HG03342 (cell line): ENCODE data around the gene ZNF385B.

Experiments
- ATAC-seq: cut with Tn5 transposase; IDR thresholded peaks from one replicate; pipeline ENCODE4 v1.9.1; 2021; ENCODE audit warnings: mild to moderate bottlenecking, moderate library complexity; ENCODE audit not compliant: unreplicated experiment

The ZNF385B gene

DNA sequence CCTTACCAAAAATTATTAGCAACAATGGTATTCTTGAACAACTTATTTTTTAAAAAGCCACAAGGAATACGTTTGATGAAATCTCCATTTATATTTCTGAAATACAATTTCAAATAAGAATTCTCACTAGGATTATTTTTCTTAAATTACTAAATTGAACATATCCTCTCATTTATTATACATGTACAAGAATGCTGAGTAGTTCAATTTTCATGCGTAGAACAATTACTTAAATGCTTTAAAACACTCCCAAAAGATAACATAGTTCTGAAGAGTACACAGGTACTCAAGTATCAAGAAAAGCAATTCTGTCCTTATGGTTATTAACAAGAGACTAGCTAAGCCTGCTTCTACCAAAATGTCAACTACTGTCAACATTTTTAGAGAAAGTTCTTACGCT, 268.1 kb downstream of the ZNF385B start:
- no peak for ATAC-seq

DNA sequence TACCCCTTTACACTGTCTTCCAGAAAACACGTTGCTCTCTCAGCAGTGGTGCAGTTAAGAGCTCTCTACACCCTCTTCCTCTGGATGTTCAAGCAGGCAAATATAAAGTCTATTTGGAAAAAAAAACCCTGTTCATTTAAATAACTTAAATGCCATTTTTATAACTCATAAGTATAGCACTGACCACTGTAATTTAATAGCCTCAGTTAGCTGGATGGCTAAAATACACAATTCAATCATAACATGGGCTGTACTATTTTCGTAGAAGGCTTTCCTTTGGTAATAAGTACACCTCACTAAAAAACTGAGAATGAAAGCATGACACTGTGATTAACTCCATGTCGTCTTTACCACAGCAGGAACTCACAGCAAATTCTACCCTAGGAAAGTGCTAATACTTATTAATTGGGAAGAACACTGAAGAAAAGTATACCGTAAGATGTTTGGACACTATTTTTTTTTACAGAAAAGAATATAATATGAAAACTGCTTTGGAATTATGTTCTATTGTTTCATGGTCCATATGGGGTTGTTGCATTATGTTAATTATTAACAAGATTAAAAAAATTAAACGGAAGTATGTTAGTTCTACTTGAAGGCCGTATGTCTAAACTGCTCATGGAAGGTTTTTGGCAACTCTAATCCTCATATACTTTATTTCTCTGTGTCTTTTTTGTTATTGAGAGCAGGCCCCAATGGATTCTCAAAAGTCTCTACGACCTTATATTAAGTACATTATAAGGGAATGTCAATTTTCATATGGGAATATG, 269.1 kb downstream of the ZNF385B start:
- ATAC-seq = no peak

DNA sequence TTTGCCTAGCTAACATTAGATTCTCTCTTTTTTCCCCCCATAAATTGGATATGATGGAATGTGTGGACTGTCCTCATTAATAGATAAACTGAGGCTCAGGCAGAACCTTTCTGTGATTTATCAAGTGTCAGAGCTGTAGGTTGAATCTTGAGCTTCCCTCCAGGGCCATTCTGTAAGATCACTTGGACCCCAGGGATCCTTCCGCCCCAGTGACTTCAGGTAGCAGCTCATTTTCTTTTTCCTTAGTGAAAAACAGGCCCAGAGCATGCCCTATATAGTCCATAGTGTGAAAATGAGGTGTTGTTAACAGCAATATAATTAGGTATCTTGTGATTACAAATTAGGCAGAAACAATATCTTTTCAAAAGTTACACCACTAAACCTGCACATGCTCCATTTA, 269.7 kb downstream of the ZNF385B start:
- no peak for ATAC-seq

DNA sequence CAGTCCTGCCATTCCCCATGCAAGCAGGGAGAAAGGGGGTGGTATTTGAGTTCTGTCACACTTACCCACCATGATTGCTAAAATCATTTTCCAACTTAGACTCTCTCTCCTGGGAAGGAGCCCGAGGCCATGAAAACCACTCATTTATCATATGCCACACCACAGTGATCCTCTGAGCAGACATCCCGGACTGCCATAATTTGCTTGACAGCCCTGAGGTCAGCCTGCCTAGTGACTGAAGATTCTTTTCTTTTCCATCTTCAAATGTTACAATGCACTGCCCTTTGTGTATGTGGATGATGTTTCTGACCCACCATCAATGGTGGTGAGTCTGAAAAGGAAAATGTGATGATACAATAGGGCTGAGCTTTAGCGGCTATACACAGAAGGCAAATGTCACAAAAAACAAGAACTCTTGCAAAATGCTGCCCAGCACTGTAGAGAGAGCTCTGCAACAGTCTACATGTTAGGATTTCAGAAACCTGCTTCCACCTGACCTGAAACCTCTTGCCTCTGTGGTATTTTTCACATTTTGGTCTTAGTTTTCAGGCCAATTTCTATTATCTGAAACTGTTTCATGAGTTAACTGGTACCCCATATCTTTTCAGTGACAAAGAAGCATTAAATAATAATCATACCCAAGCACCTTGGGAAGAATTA, 272.8 kb downstream of the ZNF385B start:
- ATAC-seq = no peak

- no peak for ATAC-seq
These were observed 276.7 kb downstream of the ZNF385B start for GRCh38 chr2:179584760-179585159.

DNA sequence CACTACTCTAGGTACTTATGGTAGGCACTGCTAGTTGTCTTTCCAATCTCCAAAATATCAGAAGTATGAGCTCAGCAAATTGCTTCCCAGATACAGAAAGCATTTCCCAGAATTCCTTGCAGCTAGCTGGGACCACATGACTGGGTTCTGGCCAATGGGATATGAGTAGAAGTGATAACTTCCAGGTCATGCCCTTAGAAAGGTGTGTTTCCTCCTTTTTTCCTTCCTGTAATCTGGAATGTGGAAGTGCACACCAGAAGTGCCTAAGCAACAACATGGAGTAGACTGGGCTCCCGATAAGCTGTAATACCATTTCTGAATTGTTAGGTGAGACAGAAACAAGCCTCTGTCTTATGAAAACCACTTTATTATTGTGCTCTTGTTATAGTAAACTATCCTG, 279.8 kb downstream of the ZNF385B start:
- ATAC-seq = no peak

DNA sequence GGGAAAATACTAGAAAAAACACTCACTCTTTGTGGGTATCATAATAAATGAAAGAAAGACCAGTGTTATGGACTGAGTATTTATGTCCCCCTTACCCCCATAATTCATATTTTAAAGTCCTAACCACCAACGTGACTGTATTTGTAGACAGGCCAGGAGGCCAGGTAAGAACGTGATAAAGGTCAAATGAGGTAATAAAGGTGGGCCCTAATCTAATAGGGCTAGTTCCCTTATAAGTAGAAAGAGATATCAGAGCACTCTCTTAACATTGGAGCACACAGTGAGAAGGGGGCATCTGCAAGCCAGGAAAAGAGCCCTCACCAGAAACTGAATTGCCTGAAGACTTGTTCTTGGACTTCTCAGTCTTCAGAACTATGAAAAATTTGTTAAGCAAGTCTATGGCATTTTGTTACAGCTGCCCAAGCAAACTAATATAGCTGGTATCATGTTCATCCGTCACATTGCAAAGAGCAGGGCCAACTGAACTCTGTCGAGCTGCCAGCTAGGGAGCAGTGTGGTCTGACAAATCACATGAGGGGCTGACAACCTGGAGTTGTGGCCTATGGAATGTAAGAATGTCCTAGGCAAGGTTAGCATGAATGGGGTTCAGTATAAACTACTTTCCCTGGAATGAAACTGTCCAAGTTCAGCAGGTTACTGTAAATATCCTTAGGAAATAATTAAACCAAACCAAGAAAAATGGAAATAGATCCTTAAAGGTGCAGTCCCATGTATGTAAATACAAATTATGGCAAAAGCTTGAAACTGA, 280.9 kb downstream of the ZNF385B start:
- no peak for ATAC-seq

DNA sequence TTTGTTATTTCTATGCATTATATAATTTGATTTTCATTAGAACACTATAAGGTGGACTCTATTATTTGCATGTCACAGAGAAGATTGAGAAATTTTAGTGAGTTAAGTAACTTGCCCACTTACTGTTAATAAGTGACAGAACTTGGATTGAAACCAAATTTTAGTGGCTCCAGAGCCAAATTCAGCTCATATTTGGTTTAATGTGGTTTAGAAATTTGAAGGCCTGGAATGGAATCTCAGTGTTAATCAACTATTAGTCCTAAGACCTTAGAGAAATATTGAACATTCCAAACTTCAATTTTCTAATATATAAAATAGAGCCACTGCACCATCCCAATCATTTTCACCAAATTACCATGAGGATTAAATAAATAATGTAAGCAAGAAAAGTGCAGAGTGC, 281.6 kb downstream of the ZNF385B start:
- ATAC-seq = no peak

DNA sequence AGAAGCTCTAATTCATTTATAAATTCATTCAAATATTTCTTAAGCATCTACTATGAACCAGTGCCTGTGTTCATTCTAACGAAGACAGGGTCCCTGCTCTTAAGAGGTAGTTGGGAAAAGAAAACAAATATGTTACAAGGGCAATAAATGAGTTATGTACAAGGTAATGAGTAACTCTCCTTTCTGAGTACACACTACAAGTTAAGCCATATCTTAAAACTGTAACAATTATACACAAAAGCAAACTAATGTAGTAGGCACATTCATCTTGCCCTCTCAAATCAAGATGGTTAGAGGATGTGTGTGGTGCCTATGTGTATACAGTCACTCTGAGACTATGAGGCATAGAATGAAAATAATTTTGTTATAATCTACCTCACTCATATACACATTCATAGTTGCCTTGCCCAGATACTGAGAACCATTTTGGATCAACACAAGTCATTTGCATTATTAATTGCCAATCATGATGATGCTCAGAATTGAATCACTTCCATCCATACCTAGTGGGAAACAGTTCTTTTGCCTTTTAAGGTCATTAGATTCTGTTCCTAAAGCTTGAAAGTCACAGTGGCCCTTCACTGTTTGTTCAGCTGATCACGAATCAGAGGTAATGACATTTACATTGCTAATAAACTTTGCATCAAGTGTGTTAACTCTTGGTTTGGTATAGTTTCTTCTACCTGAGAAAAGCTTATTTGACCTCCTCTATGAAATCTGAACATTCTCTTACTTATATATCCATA, 283.1 kb downstream of the ZNF385B start:
- ATAC-seq = no peak

DNA sequence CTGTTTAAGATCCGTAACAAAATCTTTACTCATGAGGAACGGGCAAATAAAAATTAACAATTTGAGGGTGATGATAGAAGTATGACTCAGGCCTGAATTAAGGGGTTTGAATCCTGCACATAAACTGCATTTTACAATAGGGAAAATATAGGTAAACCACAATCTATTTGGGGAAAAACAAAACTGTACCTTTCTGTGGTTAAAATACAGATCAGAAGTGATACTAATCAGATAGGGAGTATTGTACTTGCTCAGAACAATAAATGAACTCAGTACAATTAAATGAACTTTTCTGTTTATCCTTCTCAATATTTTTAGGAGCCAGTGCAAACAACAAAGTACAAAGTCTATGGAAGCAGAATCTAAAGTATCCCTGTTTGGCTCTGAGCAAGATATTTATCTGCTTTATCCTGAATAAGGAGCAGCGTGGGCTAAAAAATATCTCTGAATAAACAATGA, 287.3 kb downstream of the ZNF385B start:
- ATAC-seq = no peak

GRCh38 chr2:179572544-179572943, 288.9 kb downstream of the ZNF385B start:
- no peak for ATAC-seq

DNA sequence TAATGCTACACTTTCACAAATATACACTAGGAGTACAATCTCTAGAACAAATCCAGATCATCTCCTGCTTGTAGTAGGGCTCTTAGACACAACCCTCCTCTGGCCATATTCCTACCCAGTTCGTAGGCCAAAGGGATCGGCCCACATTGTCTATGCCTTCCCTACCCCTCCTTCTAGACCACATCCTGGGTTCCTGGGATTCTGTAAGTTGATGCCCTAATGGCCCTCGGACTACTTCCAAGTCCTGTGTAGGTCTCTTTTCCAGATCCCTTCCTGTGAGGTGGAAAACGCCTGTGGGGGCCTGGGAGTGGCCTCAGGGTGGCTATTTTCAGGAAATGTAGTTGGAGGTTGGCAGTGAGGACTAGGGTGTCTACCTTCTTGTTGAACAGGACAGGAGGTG, 289.7 kb downstream of the ZNF385B start:
- no peak for ATAC-seq

DNA sequence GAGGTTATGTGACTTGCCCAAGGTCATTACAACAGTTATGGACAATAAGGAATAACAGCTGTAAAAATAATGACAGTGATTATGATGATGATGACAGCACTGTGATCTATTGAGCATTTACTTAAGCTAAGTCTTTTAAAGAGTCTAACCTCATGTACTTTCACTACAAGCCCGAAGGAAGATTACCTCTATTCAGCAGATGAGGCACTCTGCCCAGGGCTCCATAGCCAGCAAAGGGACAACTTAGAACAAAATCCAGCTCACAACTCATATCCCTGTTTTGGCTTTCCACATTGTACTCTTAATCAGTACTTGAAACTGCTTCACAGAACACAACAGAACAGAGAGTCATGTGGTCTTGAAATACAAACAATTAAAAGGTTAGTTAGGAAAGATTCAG, 290.2 kb downstream of the ZNF385B start:
- ATAC-seq = no peak

DNA sequence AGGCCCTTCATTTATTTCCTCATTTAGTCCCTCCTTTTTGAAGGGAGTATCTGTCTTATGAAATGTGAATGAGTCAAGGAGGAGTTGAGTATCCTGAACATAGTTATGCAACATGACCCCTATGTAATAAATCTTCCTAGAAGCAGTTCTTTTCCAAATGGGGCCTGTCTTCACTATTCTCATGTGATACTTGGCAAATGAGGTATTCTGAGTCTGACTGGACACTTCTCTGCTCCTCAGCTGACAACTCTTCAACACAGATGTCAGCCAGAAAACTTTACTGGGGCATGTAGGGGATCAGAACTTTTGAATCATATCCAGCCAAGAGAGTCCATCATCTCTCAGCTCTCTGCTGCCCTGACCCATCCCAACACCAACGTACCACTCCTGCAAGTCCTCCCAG, 291.6 kb downstream of the ZNF385B start:
- no peak for ATAC-seq

- no peak for ATAC-seq
These were observed 295.6 kb downstream of the ZNF385B start for GRCh38 chr2:179565807-179566206.

DNA sequence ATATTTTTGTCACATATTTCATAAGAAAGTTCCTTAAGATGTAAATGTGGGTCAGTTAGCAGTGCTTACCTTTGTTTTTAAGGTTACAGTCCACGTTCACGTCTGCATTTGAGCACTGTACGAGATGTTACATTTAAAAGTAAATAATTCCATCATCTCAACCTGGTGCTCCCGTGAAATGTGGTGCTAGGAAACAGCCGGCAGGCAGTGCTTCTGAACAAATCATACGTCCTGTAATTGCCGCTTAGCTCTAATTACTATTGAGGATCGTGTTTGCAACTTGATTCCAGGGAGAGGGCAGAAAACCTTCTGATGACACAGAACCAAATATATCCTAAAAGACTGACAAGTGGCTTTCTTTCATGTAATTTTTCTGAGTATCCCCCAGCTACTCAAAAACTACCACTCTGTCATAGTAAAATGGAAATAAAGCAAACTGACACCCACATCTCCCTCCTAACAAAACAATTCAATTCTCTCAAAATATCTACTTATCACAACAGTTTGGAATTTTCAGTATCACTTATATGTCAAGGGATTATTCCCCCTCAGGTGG, 299.0 kb downstream of the ZNF385B start:
- ATAC-seq = no peak

- ATAC-seq = no peak
These were observed 299.7 kb downstream of the ZNF385B start for GRCh38 chr2:179561702-179562101.

DNA sequence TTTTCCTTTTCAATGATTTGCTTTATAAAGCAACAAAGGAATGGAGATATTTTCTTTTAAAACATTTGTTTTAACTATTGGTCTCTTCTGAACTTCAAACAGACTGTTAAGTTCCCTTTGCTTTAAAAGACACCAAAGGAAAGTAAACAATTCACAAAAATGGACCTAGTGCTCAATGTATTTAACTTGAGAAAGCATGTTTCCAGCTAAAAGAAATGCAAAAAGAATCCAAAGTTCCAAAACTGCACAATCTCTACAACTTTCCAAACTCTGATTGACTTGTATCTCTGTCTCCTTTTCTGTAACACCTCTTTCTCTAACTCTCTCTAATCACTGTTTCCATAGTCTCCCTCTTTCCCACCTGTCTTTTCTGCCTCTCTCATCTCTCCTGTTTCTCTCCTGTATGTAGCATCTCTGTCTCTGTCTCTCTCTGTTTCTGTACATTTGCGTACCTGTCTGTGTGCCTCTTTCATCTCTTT, 301.1 kb downstream of the ZNF385B start:
- ATAC-seq = no peak

- no peak for ATAC-seq
These were observed 302.2 kb downstream of the ZNF385B start for GRCh38 chr2:179559108-179559806.
